ENCODE data around the gene GUCY2F.

Gene GUCY2F

GRCh38 chrX:109389917-109390316 is 92.0 kb downstream of the GUCY2F start:
- Histone ChIP-seq H3F3A (ENCODE audit: insufficient read depth) (no peaks in the 10 kb centered on the region), H3K4me3 (ENCODE audit: insufficient read depth, low read length, poor library complexity, severe bottlenecking) (no peak overlapping the region), H3K9ac (ENCODE audit: low read length) (no peak overlapping the region), H3K27ac (ENCODE audit: low read depth, low read length) (no peak overlapping the region), H3K4me2 (ENCODE audit: low read depth, low read length, poor library complexity, severe bottlenecking) (no peak overlapping the region), H3K79me2 (ENCODE audit: insufficient read depth, low read length) (no peaks in the 10 kb centered on the region), H3K9me2 (replicated peaks; ENCODE audit: insufficient read depth, low read length) (no peaks in the 10 kb centered on the region), H3K36me3 (ENCODE audit: low read length) (no peaks in the 10 kb centered on the region), H3K27me3 (ENCODE audit: low read length) (no peaks in the 10 kb centered on the region), H3K9me3 (ENCODE audit: insufficient read depth, low read length) (no peaks in the 10 kb centered on the region), H2AFZ (ENCODE audit: low read depth, low read length, severe bottlenecking) (no peak overlapping the region), H4K20me1 (ENCODE audit: low read depth, low read length) (no peaks in the 10 kb centered on the region)
- TF ChIP-seq CTCF (IDR thresholded peaks at IDR 0.05; ENCODE audit: insufficient read depth, low read length, poor library complexity, severe bottlenecking) (no peak), EZH2phosphoT487 (conservative IDR thresholded peaks at IDR 0.05; ENCODE audit: low read length) (no peak)

GRCh38 chrX:109384699-109385098 is 97.2 kb downstream of the GUCY2F start:
- no peaks in the 10 kb centered on the region for H3K9me3 ChIP-seq (ENCODE audit: insufficient read depth, low read length)
- no peaks in the 10 kb centered on the region for H3K9me2 ChIP-seq (replicated peaks; ENCODE audit: insufficient read depth, low read length)
- TF ChIP-seq EZH2phosphoT487 (conservative IDR thresholded peaks at IDR 0.05; ENCODE audit: low read length) (no peak), CTCF (IDR thresholded peaks at IDR 0.05; ENCODE audit: insufficient read depth, low read length, poor library complexity, severe bottlenecking) (no peak)
- H3K9ac ChIP-seq (ENCODE audit: low read length) = no peak overlapping the region
- H3K4me3 ChIP-seq (ENCODE audit: insufficient read depth, low read length, poor library complexity, severe bottlenecking) = no peak overlapping the region
- no peak overlapping the region for H3K4me2 ChIP-seq (ENCODE audit: low read depth, low read length, poor library complexity, severe bottlenecking)
- no peaks in the 10 kb centered on the region for H3F3A ChIP-seq (ENCODE audit: insufficient read depth)
- no peak overlapping the region for H3K27ac ChIP-seq (ENCODE audit: low read depth, low read length)
- no peaks in the 10 kb centered on the region for H3K27me3 ChIP-seq (ENCODE audit: low read length)
- H3K79me2 ChIP-seq (ENCODE audit: insufficient read depth, low read length) = no peaks in the 10 kb centered on the region
- no peaks in the 10 kb centered on the region for H3K36me3 ChIP-seq (ENCODE audit: low read length)
- no peak overlapping the region for H2AFZ ChIP-seq (ENCODE audit: low read depth, low read length, severe bottlenecking)
- no peaks in the 10 kb centered on the region for H4K20me1 ChIP-seq (ENCODE audit: low read depth, low read length)

- no peaks in the 10 kb centered on the region for H4K20me1 ChIP-seq (ENCODE audit: low read depth, low read length)
Measured at GRCh38 chrX:109382332-109382731, 99.6 kb downstream of the GUCY2F start.

More at GRCh38 chrX:109382332-109382731, 99.6 kb downstream of the GUCY2F start:
- H3K36me3 ChIP-seq (ENCODE audit: low read length) = no peaks in the 10 kb centered on the region
- H3K27ac ChIP-seq (ENCODE audit: low read depth, low read length) = no peak overlapping the region
- H3K27me3 ChIP-seq (ENCODE audit: low read length) = no peaks in the 10 kb centered on the region
- TF ChIP-seq CTCF (IDR thresholded peaks at IDR 0.05; ENCODE audit: insufficient read depth, low read length, poor library complexity, severe bottlenecking) (no peak), EZH2phosphoT487 (conservative IDR thresholded peaks at IDR 0.05; ENCODE audit: low read length) (no peak)
- no peak overlapping the region for H3K9ac ChIP-seq (ENCODE audit: low read length)
- H3F3A ChIP-seq (ENCODE audit: insufficient read depth) = no peaks in the 10 kb centered on the region
- H3K9me3 ChIP-seq (ENCODE audit: insufficient read depth, low read length) = no peaks in the 10 kb centered on the region
- H3K4me3 ChIP-seq (ENCODE audit: insufficient read depth, low read length, poor library complexity, severe bottlenecking) = no peak overlapping the region
- no peak overlapping the region for H3K4me2 ChIP-seq (ENCODE audit: low read depth, low read length, poor library complexity, severe bottlenecking)
- no peaks in the 10 kb centered on the region for H3K79me2 ChIP-seq (ENCODE audit: insufficient read depth, low read length)
- H2AFZ ChIP-seq (ENCODE audit: low read depth, low read length, severe bottlenecking) = no peak overlapping the region
- no peaks in the 10 kb centered on the region for H3K9me2 ChIP-seq (replicated peaks; ENCODE audit: insufficient read depth, low read length)
